Gastrocnemius medialis (tissue), 4 donors: ENCODE data around the gene NFS1.
"Not testable (repeated sequence)": the region's sequence is repeated elsewhere in the genome, so short reads cannot be mapped to it uniquely, and the experiment has no call there.

ENCODE experiments used
- POLR2A ChIP-seq, 2 donors: fragments of 450-650 bp; IDR thresholded peaks; one replicate each; pipeline ENCODE4 v1.6.1; 2017; ENCODE audit warnings: antibody characterized with exemption in 2 of 2, mild to moderate bottlenecking in 2 of 2, moderate library complexity in 2 of 2
- TF ChIP-seq, protein P1 (sequence below), 5 experiments: fragments of 450-650 bp in 3 of 5; fragments of 200-600 bp in 2 of 5; sonication (generic) in 2 of 5; IDR thresholded peaks in 4 of 5; conservative IDR thresholded peaks in 1 of 5; 1 replicate in 4 of 5; 2 replicates in 1 of 5; pipeline ENCODE4 v1.5.1; 2016 to 2019; ENCODE audit warnings: antibody characterized with exemption in 5 of 5, mild to moderate bottlenecking in 3 of 5, moderate library complexity in 3 of 5

DNA sequence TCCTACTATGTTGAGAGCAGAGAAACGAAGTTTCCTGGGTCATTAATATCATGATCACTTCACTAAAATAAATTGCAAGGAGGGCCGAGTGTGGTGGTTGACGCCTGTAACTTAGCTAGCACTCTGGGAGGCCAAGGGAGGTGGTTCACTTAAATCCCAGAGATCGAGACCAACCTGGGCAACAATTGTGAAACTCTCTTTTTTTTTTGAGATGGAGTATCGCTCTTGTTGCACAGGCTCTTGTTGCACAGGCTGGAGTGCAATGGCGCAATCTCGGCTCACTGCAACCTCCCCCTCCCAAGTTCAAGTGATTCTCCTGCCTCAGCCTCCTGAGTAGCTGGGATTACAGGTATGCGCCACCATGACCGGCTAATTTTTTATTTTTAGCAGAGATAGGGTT lies 14.0 kb upstream of the NFS1 start:
- TF ChIP-seq POLR2A (IDR thresholded peaks at IDR 0.05): not testable (repeated sequence)
- TF ChIP-seq, protein P1, sequence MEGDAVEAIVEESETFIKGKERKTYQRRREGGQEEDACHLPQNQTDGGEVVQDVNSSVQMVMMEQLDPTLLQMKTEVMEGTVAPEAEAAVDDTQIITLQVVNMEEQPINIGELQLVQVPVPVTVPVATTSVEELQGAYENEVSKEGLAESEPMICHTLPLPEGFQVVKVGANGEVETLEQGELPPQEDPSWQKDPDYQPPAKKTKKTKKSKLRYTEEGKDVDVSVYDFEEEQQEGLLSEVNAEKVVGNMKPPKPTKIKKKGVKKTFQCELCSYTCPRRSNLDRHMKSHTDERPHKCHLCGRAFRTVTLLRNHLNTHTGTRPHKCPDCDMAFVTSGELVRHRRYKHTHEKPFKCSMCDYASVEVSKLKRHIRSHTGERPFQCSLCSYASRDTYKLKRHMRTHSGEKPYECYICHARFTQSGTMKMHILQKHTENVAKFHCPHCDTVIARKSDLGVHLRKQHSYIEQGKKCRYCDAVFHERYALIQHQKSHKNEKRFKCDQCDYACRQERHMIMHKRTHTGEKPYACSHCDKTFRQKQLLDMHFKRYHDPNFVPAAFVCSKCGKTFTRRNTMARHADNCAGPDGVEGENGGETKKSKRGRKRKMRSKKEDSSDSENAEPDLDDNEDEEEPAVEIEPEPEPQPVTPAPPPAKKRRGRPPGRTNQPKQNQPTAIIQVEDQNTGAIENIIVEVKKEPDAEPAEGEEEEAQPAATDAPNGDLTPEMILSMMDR (IDR thresholded peaks at IDR 0.05 in 4 of 5, conservative IDR thresholded peaks at IDR 0.05 in 1 of 5): not testable (repeated sequence)
